ENCODE measurements around the gene KRT85. TPM values are rescaled to one million over a fixed set of nuclear protein-coding genes. Genes with fewer than 3 reads are reported as not detected.

The KRT85 gene
- polyA plus RNA-seq, 1 donor (not counting 4 experiments of a cell fraction or from before 2014, with no cell fraction given), result not detected

GRCh38 chr12:52413782-52414345 is 46.6 kb upstream of the KRT85 start:
- Histone ChIP-seq H4K20me1 (ENCODE audit: control insufficient read depth, extremely low read depth, insufficient read depth, low read length) (no peaks in the 10 kb centered on the region), H3K4me1 (ENCODE audit: control insufficient read depth, extremely low read depth, insufficient read depth, low read length) (peaks cover 19% of the 10 kb centered on the region), H2AFZ (ENCODE audit: control insufficient read depth, low read length) (no peak overlapping the region), H3K27me3 (ENCODE audit: control insufficient read depth, extremely low read depth, insufficient read depth, low read length) (no peaks in the 10 kb centered on the region), H3K9me3 (ENCODE audit: control insufficient read depth, low read depth, low read length) (no peaks in the 10 kb centered on the region), H3K9me1 (ENCODE audit: control insufficient read depth, extremely low read depth, insufficient read depth, low read length) (no peaks in the 10 kb centered on the region), H3K36me3 (ENCODE audit: control insufficient read depth in 2 of 2, extremely low read depth in 1 of 2, insufficient read depth in 2 of 2, low read length in 2 of 2) (no peaks in the 10 kb centered on the region), H3K4me3 (ENCODE audit: control insufficient read depth in 2 of 3, extremely low read depth in 1 of 3, insufficient read depth in 2 of 3, low read depth in 1 of 3, low read length in 3 of 3) (no peak overlapping the region), H3K4me2 (ENCODE audit: control insufficient read depth, extremely low read depth, insufficient read depth, low read depth, low read length) (no peak overlapping the region), H3K9ac (ENCODE audit: control insufficient read depth, extremely low read depth, insufficient read depth, low read length) (no peak overlapping the region), H3K27ac (ENCODE audit: control insufficient read depth, insufficient read depth, low read length) (no peak overlapping the region), H3K79me2 (ENCODE audit: control insufficient read depth, insufficient read depth, low read length) (no peaks in the 10 kb centered on the region)
- dilution Hi-C loops (cut with MboI; ENCODE audit: extremely low pct_ligation_motif_present, low sequenced_read_pairs), result no loop called here
- FAIRE-seq, result no peak
- DNase-seq (ENCODE audit: low read depth, low spot score), result no peak
- TF ChIP-seq, protein P1, sequence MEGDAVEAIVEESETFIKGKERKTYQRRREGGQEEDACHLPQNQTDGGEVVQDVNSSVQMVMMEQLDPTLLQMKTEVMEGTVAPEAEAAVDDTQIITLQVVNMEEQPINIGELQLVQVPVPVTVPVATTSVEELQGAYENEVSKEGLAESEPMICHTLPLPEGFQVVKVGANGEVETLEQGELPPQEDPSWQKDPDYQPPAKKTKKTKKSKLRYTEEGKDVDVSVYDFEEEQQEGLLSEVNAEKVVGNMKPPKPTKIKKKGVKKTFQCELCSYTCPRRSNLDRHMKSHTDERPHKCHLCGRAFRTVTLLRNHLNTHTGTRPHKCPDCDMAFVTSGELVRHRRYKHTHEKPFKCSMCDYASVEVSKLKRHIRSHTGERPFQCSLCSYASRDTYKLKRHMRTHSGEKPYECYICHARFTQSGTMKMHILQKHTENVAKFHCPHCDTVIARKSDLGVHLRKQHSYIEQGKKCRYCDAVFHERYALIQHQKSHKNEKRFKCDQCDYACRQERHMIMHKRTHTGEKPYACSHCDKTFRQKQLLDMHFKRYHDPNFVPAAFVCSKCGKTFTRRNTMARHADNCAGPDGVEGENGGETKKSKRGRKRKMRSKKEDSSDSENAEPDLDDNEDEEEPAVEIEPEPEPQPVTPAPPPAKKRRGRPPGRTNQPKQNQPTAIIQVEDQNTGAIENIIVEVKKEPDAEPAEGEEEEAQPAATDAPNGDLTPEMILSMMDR (optimal IDR thresholded peaks at IDR 0.05 in 1 of 3, IDR thresholded peaks at IDR 0.05 in 1 of 3, conservative IDR thresholded peaks at IDR 0.05 in 1 of 3; ENCODE audit: extremely low read depth in 1 of 3, insufficient read depth in 2 of 3, low read length in 3 of 3), result peak in 1 of 3 experiments; percentile 8
- TF ChIP-seq EZH2 (IDR thresholded peaks at IDR 0.05; ENCODE audit: low read length), result no peak

GRCh38 chr12:52413202-52413601 is 45.9 kb upstream of the KRT85 start:
- FAIRE-seq (no peak), DNase-seq (ENCODE audit: low read depth, low spot score) (no peak)
- H3K9ac ChIP-seq (ENCODE audit: control insufficient read depth, extremely low read depth, insufficient read depth, low read length), result no peak overlapping the region
- TF ChIP-seq, protein P1 (optimal IDR thresholded peaks at IDR 0.05 in 1 of 3, IDR thresholded peaks at IDR 0.05 in 1 of 3, conservative IDR thresholded peaks at IDR 0.05 in 1 of 3; ENCODE audit: extremely low read depth in 1 of 3, insufficient read depth in 2 of 3, low read length in 3 of 3), result no peak
- no peak for TF ChIP-seq EZH2 (IDR thresholded peaks at IDR 0.05; ENCODE audit: low read length)
- no peaks in the 10 kb centered on the region for H4K20me1 ChIP-seq (ENCODE audit: control insufficient read depth, extremely low read depth, insufficient read depth, low read length)
- H2AFZ ChIP-seq (ENCODE audit: control insufficient read depth, low read length), result no peak overlapping the region
- dilution Hi-C loops (cut with MboI; ENCODE audit: extremely low pct_ligation_motif_present, low sequenced_read_pairs), result no loop called here
- H3K27ac ChIP-seq (ENCODE audit: control insufficient read depth, insufficient read depth, low read length), result no peak overlapping the region
- peaks cover 3% of the 10 kb centered on the region for H3K27me3 ChIP-seq (ENCODE audit: control insufficient read depth, extremely low read depth, insufficient read depth, low read length)
- H3K9me3 ChIP-seq (ENCODE audit: control insufficient read depth, low read depth, low read length), result no peaks in the 10 kb centered on the region
- no peak overlapping the region for H3K4me2 ChIP-seq (ENCODE audit: control insufficient read depth, extremely low read depth, insufficient read depth, low read depth, low read length)
- H3K9me1 ChIP-seq (ENCODE audit: control insufficient read depth, extremely low read depth, insufficient read depth, low read length), result no peaks in the 10 kb centered on the region
- H3K4me3 ChIP-seq (ENCODE audit: control insufficient read depth in 2 of 3, extremely low read depth in 1 of 3, insufficient read depth in 2 of 3, low read depth in 1 of 3, low read length in 3 of 3), result no peak overlapping the region
- no peaks in the 10 kb centered on the region for H3K36me3 ChIP-seq (ENCODE audit: control insufficient read depth in 2 of 2, extremely low read depth in 1 of 2, insufficient read depth in 2 of 2, low read length in 2 of 2)
- no peaks in the 10 kb centered on the region for H3K79me2 ChIP-seq (ENCODE audit: control insufficient read depth, insufficient read depth, low read length)
- peaks cover 15% of the 10 kb centered on the region for H3K4me1 ChIP-seq (ENCODE audit: control insufficient read depth, extremely low read depth, insufficient read depth, low read length)

All from keratinocyte (primary cell).